HG03521 (cell line): Measurements from ENCODE around the gene PPP1R14C.

Experiments
- ATAC-seq: cut with Tn5 transposase; IDR thresholded peaks from one replicate; pipeline ENCODE4 v1.9.1; 2021; ENCODE audit warnings: mild to moderate bottlenecking, moderate library complexity; ENCODE audit not compliant: unreplicated experiment

Gene PPP1R14C

DNA sequence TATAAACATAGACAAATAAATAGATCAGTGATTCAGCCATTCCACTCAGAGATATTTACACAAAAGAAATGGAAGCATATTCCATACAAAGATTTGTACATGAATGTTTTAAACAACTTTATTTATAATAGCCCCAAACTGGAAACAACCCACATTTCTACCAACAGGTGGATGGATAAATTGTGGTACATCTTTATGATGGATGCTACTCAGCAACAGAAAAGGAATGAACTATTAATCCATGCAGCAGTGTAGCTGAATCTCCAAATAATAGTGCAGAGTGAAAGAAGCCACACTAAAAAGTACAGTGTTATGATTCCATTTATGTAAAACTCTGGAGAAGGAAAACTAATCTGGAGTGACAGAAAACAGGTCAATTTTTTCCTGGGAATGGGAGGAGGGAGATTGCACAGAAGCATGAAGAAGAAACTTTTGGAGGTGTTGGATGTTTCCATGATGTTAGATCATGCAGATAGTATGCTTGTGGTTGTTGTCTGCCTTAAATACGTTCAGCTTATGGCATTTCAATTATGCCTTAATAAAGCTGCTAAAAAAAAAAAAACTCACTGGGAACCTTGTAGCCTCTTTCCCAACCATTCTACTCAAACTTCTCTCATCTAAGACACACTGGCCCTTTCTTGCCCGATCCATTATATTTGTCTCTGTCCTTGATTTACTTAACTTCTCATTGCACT lies 100.9 kb downstream of the PPP1R14C start:
- no peak for ATAC-seq

DNA sequence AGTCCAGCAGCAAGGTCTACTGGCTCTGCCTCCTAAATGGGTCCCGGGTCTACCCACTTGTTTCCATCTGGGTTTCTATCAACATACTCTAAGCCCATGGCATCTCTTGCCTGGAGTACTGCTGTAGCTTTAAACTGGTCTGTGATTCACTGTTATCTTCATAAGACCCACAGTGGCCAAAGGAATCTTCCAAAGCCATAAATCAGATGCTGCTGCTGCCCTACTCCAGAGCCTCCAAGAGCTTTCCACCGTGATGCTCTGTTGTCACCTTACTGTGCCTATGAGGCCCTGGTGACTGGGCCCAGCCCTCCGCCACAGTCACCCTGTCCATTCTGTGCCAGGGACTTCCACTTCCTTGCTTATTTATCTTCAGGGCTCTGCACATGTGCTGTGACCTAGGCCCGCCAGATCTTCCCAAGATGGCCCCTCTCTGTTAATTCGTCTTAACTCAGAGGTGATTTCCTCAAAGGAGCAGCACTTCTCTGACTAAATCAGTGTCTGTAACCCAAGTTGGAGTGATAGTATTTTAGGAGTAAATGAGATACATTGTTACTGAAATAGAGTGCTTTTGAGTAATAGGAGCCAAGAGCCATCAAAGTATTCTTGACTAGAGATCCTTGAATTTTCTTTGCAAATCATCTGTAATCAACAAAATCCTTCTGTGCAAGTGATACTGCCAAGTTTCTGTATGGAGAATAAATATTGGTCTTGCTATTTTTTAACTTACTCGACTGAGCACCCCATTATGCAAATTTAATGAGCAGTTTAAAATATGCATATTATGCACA lies 102.5 kb downstream of the PPP1R14C start:
- no peak for ATAC-seq

DNA sequence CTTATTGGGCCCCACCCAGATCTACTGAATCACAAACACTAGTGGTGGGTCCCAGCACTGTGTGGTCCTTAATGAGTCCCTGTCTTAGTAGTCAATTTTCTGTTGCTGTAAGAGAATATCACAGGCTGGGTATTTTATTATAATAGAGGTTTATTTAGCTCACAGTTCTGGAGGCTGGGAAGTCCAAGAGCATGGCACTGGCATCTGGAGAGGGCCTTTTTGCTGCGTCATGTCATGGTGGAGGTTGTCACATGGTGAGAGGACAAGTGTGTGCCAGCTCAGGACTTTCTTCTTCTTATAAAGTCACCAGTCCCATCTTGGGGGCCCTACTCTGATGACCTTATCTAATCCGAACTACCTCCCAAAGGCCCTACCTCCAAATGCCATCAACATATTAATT lies 105.0 kb downstream of the PPP1R14C start:
- ATAC-seq = no peak

DNA sequence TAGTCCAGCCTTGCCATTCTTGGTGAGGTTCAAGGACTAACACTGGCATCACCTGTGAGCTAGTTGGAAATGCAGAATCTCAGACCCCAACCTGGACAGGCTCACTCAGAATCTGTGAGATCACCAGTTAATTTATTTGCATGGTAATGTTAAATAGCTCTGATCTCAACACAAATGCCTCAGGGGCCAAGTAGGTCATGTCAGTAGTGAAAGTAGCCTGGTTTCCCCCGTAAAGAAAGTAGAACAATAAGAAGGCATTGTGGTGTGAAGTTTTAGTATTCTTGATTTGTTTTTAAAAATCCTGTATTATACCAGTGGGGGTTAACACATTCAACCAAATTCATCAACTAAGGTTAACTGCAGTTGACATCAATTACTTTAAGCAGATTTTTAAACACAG lies 105.5 kb downstream of the PPP1R14C start:
- no peak for ATAC-seq

DNA sequence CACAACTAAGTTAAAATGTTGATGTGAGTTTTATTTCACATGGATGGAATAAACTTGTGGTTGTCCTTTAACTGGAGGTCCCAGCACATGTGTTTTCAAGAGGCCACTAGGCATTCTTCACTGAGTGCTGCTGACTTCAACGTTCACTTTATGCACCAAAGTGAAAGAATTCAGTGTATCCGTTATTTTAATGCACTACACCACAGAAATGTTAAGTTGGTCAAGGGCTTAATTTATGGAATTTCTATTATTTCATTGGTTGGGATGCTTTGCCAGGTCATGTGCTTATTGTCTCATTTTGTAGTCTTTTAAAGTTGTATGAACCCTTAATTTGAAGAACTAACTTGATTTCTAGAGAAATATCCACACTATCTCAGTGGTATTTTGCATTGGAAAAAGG lies 106.4 kb downstream of the PPP1R14C start:
- ATAC-seq = no peak

DNA sequence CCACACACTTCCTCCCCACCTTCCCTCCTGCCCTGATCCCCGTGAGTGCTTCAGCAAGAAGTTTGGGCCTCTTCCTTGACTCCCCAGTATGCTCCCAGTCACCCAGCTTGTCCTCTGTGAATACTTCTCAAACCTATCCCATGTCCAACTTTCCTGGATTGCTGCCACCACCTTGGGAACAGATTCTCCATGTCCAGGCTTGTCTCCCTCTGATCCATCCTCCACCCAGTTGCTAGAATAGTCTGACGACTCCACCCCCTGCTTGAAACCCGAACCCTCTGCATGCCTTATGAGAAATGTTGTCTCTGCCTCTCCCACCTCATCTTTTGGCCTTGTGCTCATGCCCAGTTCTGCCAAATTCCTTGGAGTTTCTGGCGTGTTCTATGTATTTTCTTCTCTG lies 108.0 kb downstream of the PPP1R14C start:
- no peak for ATAC-seq

DNA sequence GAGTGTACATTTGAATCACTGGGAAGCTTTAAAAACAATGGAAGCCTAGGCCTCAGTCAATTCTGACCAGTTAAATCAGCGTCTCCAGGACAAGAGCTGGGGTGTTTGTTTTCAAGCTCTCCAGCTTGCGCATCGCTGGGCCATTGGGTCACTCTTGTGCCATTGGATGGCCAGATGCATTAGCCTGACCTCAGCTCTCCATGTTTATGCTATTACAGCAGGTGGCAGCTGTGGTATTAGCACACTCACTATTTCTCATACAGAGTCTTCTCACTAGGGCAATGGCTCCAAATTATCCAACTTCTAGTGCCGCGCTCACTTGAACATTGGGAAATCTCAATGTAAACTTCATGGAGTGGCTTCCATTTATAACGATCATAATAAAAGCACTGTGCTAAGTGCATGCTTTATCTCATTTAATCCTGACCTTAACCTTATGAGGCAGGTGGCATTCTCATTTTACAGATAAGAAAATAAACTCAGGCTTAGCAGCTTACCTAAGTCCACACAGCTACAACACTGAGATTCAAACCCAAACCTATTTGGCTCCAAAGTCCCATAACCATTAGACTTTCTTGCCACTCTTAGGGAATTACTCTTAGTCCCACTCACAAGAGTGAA lies 108.8 kb downstream of the PPP1R14C start:
- no peak for ATAC-seq

DNA sequence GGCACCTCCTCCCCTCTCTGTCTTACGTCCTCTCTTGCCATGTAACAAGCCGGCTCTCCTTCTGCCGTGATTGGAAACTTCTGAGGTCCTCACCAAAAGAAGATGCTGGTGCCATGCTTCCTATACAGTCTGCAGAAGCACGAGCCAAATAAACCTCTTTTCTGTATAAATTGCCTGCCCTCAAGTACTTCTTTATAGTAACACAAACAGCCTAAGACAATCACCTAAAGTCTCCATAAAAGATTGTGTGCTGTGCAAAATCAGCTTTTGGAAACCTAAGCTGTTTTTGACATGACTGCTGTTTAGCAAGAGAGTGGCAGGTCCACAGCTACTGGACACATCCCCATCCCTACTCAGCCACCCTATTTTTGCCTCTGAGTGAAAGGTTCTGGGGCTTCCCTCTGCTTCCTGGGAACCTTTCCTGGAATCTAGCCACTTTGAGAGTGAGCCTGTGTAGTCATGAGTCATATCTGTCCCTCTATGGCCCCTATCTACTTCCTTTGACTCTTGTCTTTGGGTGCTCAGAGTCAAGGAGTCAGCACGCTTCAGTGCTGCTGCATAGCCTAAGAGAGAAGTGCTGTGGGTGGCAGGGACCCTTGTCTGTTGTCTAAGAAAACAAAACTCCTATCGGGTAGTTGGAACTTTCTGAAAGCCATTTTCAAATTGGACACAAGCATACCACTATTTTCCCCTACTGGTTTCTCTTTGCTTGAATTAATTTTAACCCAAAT lies 110.0 kb downstream of the PPP1R14C start:
- ATAC-seq = no peak

DNA sequence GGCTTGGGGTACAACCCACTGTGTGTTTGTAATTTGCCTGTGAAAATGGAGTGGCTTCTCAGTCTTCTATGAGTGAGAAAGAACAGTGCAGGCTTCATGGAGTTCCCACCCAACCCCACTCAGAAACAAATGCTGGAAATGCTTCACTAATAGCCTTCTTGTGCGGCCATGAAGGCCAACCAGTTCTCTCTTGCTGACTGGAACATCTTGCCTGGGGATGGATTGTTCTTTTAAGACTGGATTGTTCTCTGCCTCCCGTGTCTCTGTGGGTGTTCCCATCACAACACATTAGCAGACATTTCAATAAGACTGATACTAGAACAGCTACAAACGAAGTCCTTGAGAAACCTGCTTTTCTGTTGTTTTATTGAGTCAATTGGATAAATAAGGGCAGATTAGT lies 110.6 kb downstream of the PPP1R14C start:
- no peak for ATAC-seq

DNA sequence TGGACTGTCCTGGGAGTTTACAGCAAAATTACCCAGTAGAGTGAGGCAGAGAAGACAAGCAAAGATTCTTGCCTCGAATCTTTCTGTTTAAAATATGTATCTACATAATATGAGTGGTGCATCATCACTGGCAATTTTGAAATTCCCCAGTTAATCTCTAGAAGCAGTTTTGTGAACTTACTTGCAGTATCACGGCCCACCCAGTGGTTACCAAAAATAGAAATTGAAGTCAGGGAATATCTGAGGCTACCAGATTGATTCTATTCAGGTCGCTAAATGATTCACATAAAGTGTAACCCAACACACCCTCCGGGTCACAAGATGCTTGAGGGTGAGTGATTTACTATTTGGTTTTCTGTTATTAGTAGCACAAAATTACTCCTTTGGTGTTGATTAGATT lies 111.9 kb downstream of the PPP1R14C start:
- ATAC-seq = no peak

DNA sequence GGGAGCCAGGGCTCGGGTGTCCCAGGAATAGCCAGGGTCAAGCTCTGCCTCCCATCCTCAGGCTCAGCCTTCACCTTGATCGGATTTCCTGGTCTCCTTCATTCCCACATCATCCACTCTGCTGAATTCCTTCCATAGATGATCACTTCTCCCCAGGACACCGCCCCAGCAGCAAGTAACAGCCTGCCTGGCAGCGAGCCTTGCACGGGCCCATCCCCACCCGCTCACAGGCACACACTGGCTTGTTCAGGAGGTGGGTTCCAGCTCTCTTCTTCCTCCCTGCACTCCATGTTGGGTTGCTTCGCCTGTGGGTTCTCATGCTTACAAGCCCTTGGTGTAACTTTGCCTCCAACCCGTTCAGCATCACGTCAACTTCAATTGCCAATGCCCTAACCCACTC lies 113.0 kb downstream of the PPP1R14C start:
- no peak for ATAC-seq

DNA sequence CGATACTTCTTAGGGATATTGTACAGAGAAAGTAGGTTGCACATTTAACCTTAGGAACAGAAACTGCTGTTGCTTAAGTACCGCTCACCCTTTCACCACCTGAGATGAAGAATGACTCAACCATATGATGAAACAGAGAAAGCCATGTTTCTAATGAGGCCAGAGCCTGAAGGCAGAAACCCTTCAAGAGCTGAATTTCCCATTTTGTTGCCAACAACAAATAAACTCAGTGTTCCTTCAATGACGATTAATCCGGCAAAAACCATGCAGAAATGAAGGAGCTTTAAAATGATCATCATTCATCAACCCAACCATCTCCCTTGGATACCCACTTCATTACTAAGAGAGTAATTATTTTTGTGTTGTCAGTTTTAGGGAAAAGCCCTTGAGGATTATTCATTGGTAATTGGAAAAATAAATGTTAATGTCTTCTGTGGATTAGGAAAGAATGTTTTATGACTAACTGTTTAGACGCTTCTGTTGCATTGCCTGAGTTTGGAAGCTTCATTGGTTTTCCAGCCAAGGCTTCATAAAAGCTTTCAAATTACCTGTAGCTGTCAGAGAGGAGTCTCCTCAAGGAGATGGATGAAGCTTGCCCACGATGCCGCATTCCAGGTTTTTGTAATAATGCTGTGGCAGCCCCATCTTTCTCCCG lies 113.9 kb downstream of the PPP1R14C start:
- ATAC-seq = no peak

DNA sequence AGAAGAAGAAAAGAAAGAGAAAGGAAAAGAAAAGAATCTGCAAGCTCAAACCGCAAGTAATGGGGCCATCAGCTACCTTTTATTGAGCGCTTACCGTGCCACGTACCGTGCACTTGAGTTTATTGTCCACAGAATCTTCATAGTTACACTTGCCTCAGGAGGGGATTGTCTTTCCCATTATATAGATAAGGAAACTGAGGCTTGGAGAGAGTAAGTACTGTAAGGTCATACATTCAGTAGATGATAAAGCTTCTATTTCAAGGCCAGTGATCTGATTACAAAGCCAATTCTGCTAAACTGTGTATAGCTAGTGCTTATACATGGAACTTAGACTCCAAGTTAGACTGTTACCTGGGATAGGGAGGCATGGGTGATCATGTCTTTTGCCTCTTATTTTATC lies 115.5 kb downstream of the PPP1R14C start:
- no peak for ATAC-seq

DNA sequence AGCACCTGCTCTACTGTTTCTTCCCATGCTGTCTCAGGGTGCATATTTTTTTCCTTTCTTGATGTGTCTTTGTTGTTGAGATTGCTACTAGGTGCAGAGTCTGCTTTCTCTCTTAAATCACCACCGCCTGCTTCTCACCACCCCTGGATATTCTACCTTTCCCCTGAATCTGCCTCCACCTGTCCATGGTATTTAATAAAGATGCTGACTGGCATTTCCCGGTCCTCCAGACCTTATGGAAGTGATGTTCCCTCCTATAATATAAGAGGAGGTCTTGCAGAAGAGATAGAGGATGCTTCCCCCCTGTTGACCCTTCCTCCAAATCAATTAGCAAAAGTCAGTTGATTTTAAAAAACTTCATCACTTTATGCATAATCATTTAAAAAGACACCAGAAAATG lies 118.1 kb downstream of the PPP1R14C start:
- no peak for ATAC-seq

DNA sequence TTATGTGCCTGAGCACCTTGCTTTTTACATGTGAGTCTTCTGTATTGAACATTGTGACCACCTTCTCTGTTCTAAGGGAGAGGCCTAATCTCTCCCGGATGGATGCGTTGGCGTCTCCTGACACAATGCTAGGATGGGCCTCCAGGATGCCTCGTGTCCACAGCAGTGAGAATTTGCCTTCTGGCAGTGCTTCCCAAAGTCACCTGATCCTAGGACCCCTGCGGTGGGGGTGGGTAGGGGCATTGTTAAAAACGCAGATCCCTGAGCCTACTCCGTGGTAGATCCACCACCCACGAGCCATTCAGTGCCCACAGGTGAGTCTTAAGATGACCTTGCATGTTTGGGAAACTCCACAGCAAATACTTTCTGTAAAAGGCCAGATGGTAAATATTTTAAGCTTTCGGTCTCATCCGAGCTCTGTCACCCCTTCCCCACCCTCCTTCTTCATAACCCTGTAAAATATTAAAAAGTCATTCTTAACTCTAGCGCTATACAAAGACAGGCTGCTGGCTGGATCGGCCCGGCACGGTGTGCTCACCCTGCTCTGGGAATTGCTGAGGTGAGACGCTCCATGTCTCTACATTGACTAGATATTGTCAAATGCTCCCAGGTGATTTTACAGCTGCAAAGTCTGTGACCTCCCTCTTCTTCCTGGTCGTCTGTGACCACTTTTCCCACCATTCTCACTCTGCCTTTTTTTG lies 119.3 kb downstream of the PPP1R14C start:
- no peak for ATAC-seq

DNA sequence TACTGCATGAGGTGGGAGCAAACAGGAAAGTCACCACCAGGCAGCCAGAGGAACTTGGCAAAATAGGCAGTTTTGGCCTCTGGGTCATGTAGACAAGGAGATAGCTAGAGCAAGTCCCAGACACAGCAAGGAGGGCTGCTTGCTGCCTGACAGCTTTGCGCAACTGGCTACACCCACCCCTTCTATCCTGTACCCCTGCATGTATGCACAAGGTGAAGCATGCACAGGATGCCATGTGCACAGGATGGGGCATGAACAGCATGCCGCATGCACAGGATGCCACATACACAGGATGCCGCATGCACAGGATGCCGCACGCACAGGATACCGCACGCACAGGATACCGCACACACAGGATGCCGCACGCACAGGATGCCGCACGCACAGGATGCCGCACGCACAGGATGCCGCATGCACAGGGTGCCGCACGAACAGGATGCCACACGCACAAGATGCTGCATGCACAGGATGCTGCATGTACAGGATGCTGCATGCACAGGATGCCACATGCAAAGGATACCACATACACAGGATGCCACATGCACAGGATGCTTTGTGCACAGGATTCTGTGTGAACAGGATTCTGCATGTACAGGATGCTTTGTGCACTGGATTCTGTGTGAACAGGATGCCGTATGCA lies 121.0 kb downstream of the PPP1R14C start:
- ATAC-seq = no peak

DNA sequence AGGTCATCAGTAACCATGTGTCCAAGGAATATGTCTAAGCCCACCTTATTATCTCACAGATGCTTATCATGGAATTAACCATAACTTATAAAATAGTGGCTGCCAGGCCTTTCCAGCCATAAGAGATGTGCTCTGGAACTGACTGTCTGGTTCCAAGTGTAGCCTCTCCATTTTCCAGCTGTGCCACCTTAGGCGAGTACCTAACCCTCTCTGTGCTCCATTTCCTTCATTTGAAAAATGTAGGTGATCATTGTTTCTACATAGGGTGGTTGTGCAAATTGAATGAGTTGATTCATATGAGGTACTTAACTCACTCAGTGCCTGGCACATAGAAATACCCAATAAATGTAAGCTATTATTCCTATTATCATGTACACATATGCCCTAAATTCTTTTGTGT lies 123.5 kb downstream of the PPP1R14C start:
- ATAC-seq = no peak

DNA sequence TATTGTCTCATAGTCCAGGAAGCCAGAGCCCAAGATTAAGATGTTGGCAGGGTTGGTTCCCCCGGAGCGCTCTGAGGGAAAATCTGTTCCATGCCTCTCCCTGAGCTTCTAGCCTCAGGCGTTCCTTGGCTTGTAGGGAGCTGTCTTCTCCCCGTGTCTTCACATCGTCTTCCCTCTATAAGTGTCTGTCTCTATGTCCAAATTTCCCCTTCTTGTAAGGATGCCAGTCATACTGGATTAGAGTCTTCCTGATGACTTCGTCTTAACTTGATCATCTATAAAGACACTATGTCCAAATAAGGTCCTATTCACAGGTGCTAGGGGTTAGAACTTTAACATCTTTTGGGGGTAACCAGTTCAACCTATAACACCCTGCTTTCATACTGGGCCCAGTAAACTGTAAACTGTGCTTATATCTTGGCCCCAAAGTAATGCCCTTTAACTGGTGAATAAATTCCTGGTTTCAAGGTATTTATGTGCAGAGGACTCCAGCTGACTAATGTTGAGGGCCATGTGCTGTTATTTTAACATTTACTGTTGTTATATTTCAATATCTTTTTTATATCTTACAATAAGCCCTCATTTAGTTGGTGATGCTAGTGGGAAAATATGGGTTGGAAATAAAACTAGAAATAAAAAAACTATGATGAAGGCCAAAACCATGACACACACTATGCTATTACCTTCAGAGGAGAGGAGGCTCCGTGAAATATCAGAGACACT lies 124.3 kb downstream of the PPP1R14C start:
- no peak for ATAC-seq
